GM21367 (cell line): ENCODE results near the gene AFAP1L1.

Experiments used
- ATAC-seq: cut with Tn5 transposase; IDR thresholded peaks from one replicate; pipeline ENCODE4 v1.9.1; 2021; ENCODE audit not compliant: unreplicated experiment

AFAP1L1 gene

DNA sequence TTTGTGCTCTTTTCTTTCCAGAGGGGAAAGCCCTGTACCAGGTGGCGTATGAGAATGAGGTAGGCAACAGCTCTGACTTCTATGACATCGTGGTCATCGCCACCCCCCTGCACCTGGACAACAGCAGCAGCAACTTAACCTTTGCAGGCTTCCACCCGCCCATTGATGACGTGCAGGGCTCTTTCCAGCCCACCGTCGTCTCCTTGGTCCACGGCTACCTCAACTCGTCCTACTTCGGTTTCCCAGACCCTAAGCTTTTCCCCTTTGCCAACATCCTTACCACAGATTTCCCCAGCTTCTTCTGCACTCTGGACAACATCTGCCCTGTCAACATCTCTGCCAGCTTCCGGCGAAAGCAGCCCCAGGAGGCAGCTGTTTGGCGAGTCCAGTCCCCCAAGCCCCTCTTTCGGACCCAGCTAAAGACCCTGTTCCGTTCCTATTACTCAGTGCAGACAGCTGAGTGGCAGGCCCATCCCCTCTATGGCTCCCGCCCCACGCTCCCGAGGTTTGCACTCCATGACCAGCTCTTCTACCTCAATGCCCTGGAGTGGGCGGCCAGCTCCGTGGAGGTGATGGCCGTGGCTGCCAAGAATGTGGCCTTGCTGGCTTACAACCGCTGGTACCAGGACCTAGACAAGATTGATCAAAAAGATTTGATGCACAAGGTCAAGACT, 96.5 kb downstream of the AFAP1L1 start:
- ATAC-seq, result no peak

DNA sequence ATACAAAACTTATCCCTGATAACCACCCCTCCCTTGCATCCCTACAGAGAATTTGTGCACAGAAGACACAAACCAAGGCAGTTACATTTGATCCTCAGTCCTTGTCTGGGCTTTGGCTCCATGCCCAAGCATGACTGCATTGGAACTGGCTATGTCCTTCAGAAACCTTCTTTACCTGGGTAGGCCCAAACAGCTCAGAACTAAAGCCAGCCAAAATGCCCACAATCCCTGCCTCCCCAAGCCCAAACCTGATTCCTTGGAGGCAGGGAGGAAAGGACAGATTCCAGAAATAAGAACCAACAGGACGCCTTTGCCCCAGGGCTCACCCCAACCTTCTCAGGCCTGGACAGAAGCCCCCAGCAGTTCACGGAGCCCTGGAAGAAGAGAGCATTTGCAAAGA, 99.2 kb downstream of the AFAP1L1 start:
- no peak for ATAC-seq

DNA sequence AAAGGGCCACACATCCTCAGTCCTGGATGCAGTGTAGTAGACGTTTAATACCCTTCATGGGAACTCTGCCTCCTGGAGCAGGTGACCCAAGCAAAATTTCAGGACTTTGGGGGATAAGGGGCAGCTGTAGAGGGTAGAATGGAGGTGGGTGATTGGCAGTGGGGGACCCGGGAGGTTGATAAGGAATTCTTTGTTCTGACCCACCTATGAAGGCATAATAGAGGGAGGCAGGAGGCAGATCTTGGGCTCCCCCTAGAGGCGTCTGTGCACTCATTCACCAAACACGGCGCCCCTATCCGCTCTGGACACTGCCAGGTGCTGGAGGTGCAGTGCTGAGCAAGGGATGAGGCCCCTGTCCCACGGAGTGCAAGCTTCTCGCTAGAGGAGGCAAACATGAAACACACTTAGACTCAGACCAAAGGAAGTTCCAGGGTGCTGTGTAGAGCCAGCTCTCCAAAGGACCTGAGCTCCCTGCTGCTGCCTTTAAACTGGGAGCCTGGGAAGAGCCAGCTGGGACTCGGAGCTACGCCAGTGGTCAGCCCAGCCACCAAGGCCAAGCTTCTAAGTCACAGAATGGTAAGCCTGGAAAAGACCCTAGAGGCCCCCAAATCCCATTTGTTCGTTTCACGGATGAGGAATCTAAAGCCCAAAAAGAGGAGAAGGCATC, 99.8 kb downstream of the AFAP1L1 start:
- peak; percentile 92 for ATAC-seq

DNA sequence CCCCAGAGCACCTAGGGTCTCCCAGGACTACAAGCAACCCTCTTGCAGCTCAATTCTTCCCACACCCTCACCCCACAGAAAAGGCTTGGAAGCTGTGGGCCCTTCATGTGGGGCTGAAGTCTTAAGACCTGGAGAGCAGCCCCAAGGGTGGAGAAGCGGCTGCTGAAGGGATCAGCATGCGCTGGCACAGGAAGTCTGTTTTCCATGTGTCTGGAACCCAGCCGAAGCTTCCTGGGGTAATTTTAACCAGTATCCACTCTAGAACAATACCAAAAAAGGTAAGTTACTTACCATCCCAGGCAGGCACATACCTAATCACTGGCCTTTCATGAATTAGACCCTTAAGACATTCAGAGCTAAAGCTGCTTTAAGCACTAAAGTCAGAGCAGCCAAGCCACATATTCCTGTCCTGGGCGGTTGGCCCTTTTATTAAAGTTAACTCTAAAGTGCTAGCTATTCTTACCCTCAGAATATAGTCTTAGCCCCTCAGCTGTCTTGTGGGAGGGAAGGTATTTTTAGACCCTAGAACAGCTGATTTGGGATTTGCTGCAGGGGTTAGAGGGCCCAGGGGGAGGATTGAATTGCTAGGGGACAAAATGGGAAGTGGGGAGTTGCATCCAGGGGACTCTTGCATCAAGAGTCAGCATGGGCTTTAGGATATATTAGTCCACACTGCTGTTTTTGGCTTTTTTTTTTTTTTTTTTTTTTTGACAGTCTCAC, 100.6 kb downstream of the AFAP1L1 start:
- no peak for ATAC-seq

DNA sequence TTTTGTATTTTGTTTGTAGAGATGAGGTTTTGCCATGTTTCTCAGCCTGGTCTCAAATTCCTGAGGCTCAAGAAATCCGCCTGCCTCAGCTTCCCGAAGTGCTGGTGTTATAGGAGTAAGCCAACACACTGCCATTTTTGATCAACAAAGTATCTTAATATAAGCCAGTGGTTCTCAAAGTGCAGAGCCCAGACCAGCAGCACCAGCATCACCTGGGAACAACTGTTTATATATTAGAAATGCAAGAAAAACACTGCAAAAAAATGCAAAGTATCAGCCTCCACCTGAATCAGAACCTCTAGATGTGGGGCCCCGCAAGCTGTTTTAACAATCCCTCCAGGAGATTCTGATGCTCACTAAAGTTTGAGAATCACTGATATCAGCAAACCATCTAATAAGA, 101.3 kb downstream of the AFAP1L1 start:
- no peak for ATAC-seq

DNA sequence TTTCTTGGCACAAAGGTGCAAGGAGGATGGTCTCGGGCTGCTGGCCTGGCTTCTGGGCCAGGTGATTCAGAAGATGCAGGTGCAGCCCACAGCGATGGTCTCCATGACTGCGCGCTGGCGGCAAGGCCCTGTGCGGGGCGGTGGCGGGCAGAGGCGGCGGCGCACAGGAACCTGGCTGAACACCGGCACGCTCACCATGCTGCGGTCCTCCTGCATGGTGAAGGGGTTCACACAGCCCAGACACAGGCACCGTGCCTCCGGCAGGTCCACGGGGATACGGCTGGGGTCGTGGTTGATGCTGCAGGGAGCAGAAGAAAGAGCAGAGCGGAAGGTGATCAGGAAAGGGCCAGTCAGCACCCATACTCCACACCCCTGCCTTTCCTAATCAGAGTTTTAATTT, 102.6 kb downstream of the AFAP1L1 start:
- no peak for ATAC-seq

DNA sequence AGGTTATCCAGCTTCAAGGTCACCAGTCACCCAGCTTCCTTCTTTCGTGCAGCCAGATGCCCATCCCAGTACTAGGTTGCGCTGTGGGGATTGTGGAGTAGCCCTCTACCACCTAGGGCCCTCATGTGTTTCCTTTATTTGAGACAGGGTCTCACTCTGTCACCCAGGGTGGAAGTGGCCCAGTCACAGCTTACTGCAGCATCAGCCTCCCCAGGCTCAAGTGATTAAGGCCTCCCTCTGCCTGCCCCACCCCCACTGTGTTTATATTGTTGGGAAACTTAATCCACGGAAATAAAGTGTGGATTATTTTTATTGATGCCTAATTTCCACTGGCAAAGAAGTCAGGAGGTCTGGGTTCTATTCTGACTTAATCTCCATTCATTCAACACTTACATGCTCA, 103.1 kb downstream of the AFAP1L1 start:
- no peak for ATAC-seq

DNA sequence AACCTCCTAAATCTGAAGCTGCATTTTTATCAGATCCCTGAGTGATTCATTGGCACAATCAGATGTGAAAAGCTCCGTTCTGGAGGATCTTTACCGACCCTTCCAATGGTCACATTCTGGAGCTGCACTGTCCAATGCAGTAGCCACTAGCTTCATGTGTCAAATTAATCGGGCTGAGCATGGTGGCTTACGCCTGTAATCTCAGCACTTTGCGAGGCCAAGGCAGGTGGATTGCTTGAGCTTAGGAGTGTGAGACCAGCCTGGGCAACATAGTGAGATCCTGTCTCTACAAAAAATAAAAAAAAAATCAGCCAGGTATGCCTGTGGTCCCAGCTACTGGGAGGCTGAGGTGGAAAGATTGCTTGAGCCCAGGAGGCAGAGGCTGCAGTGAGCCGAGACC, 103.8 kb downstream of the AFAP1L1 start:
- no peak for ATAC-seq

DNA sequence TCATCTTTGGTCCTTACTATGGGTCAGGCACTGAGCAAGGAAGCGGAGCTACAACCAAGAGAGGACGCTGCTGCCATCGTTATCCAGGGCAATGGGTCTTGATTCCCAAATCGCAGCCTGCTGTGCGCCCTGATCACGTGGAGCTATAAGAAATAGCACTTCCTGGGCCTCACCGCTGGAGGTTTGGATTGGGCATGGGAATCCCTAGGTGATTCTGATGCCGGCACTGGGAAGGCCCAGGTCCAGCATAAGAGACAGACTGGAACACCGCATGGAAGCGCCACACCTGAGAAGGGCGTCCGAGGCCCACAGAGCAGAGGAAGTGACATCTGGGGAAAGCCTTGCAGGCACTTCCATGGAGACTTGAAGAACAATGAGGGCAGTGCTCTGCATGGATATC, 104.4 kb downstream of the AFAP1L1 start:
- no peak for ATAC-seq

DNA sequence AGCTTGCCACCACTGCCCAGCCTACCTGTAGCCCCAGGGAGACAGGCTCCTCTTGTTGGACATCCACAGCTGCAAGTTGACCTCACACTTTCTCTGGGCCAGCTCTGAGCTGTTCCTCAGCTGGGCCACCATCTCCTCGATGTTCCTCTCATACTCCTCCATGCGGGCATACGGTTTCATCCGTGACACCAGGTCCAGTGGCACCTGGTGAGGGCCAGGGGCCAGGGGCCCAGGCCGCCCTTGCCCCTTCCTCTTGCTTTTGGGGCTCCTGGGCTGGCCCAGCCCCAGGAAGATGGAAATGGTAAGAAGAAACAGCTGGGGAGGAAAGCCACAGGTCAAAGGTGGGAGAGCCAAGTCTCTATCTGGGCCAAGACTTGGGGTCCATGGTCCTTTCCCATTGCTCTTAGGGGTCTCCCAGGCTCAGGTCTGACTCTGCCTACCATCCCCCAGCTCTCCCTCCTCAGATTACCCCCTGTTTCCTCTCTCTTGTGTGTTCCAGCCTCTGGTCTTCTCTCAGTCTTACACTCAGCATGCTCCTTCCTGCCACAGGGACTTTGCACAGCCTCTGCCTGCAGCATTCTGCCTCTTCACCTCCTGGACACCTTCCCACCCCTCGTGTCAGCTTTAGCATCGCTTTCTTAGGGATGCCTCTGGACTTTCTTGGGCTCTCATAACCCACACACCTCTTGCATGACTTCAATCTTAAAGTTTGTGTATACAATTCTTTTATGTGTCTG, 105.2 kb downstream of the AFAP1L1 start:
- ATAC-seq, result no peak

DNA sequence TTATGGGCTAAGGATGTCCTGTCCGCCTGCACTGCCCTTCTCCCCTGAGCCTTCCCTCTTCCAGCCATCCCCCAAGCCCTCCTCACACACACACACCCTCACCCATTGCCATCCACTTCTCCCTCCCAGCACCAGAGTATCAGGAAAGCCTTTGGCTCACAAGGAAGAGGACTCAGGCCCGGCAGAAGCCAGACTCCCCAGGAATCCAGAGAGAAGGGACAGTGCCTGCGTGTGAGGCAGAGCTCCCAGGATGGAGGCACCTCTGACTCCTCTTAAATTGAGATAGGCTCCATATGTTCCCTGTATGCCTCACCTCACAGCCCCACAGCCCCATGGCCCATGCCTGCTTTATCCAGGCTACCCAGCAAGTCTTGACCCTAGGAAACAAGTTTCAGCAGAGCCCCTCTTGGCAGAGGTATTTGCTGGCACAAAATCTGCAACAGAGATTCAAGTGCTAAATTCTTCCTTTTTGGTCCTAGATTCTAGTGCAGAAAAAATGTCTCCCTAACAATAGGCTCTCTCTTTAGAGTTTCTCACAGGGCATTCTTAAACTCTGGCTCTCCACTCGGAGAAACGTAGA, 106.7 kb downstream of the AFAP1L1 start:
- ATAC-seq, result no peak

DNA sequence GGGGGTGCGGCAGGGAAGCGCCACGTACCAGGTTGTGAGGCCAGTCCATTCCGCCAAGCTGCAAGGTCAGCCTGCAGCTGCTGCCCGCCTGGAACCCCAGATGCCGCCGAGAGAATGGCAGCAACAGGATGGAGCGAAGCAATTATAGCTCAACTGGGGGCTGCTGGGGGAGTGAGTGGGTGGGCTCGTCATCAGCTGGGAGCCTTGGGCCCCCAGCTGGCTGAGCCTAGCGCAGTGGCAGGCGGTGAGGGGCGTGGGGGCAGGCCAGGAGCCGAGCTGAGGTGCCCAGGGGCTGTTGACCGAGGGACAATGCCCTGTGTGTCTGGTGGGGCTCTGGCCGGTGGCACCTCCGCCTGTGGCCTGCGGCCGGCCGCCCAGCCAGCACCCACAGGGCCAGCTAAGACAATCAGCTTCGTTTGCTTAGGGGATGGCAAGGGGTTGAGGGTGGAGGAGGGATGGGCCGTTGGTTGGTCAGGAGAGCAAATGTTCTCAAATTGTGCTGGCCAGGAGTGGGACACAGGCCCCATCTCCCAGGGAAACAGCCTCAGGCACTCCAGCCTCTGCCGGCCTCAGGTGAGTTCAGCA, 107.6 kb downstream of the AFAP1L1 start, which contains the start of gene IL17B:
IL17B (minus strand) TSS at position 116 of the 585 bp plus-strand sequence; CDS start at position 49, 67 bp downstream.
- no peak for ATAC-seq

DNA sequence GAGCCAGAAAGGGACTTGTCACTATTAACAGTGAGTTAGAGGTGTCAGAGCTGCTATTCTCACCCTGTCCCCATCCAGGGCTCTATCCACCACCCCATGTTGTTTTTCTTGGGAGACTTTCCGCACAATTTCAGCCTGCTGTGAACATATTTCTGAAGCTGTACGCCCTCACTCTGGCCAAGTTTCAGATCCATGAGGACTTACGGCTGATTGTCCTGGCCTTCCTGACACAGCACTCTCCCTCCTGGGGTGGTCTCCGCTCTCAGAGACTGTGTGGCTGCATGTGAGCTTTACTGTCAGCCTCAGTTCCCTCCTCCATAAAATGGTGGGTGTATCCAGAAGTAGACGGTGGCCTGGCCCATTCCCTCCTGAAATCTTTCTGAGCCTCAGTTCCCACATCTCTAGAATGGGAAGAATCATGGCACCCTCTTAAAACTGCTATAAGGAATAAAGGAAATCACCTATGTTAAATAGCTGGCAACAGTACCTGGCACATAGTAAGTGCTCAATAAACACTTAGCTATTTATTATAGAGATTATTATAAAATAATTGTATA, 108.2 kb downstream of the AFAP1L1 start:
- ATAC-seq, result no peak

DNA sequence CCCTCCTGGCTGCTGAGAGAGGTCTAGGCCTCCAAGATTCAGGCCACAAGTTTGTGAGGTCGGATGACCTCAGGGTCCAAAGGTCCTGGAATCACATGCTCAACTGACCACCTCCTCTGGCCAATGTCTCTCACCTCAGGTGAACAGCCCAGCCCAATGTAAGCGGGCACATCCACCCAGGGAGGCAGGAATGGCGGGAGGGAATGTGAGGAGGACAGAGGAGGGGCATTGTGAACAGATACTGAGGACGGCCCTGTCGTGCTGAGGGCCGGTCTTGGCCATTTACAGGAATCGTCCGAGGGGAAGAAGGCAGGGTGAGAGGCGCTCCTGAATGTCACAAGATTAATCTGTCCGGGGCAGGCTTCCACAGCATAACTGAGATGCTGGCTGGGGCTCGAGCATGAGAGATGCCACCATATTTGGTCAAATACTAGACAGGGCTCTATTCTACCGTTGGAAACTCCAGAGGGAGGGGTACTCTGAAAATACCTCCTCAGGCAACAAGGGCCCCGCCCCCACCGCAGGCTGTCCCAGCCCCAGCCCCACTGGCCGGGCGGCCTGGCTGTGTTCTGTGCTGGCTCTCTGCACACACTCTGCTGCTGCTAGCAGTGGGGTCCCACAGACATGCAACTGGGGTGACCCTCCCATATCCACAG, 108.9 kb downstream of the AFAP1L1 start:
- ATAC-seq, result no peak

DNA sequence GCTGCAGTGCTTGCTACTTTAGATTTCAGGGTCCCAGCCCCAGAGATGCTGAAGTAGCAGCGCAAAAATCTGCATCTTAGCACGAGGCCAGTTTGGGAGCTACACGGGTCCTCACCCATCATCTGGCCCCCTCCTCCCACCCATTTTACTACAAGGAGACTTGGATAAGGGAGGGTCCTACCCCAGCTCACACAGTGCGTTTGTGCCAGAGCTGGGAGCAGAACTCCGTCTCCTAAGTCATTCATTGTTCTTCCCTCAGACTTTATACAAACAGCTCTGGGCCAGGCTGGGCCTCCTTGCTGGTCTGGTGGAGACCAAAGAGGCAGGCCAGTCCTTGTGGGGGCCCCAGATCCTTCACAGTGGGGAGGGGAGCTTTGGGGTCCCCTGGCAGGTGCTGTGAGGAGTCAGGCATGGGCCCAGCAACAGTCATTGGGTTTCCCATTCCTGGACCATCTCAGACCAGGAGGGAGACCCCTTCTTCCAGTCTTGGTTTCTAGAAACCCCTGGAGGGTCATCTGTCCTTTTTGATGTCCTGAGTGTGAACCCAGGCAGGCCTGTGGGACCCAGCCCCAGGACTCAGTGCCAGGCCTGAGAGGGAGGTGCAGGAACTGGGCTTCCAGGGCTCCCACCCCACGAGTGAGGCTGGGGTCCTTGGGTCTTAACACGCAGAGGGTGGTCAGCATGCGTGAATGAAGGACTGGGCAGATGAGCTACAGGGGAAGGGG, 109.8 kb downstream of the AFAP1L1 start:
- no peak for ATAC-seq

DNA sequence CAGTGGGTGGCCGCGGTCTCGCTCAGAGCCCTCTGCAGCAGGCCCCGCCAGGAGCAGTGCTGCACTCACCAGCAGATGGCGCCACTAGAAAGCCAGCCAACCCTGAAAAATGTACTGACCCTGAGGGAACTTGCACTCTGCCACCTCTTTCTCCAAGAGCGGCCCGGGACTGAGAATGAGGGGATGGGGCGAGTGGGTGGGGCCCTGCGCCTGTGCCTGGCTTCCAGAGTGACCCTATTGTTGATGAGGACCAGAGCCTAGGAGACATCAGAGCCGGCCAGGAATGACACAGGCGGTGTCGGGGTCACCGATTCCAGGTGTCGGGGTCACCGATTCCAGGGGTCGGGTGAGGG, 110.3 kb downstream of the AFAP1L1 start:
- peak; percentile 68 for ATAC-seq

DNA sequence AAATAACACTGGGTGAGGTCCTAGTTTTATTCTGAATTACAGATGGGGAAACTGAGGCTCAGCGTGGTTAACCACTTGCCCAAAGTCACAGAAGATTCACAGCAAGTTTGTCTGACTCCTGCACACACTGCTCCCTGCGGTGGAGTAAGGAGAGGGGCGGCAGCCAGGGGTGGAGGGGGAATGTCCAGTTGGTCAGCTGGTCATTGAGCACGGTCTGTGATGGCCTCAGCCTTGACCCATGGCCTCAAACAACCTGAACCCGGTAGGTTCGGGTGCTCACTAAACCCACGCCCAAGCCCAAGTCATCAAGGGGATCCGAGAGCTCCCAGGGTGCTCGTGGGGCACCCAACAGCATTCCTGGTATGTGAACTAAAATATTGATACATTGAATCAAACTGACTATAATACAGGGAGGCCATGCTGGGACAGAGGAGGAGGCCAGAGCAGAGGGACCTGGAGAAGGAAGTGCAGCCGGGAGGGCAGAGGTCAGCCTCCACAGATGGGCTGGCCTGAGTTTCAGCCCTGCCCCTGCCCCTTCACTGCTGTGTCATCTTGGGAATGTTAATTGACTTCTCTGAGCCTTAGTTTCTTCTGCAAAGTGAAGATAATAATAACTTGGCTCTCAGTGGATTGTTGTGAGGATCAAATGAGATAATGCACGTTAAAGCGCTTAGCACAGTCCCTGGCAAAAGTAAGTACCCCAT, 111.0 kb downstream of the AFAP1L1 start:
- no peak for ATAC-seq

DNA sequence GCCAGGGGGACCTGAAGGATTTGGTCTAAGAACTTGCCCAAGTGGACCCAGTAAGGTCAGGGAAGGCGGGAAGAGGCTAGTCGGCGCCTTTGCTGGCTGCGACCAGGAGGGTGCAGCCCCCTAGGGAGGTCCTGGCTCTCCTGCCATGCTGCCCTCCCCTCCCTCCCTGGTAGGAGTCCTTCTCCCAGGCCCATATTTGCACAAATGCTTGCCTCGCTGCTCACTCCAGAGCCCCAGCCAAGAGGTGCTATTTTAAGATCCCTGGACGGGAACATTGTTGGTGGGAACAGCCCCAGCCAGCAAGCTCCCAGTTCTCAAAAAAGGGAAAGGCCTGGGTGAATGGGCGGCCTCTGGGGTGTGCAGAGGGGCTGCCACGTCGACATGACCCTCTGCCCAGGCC, 111.7 kb downstream of the AFAP1L1 start:
- no peak for ATAC-seq

DNA sequence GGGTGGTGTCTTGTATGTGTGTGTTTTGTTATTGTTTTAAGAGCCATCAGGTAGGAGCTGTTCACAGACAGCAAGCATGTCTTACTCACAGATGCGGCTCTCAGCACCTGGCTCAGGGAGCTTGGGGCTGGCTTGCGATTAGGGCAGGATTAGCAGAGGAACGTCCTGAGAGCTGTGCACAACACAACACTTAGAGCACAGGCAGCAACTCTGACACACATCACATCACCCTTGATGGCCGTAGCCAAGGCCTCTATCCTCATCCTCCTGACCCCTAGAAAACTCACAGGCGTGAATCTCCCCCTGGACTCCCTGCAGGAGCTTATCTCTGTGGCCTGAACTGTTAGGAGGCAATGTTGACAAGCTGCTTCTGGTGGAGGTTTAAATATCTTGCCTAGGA, 114.5 kb downstream of the AFAP1L1 start:
- ATAC-seq, result no peak
